ENCODE data around the gene PDE8A.

DNA sequence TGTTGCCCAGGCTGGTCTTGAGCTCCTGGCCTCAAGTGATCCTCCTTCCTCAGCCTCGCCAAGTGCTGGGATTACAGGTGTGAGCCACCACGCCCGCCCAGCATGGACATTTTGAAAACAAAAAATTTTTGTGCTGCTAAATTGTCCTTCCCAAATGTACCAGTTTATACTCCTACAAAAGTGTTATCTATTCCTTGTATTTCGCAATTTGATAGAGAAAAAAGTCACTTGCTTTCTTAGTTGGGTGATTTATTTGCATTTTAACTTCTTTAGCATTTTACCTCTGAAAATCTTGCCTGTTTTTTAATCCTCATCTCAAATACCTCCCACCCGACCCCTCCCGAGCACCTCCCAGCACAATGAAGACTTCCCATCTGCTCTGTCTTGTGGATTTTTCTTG lies 46.8 kb downstream of the PDE8A start:
- TF ChIP-seq, protein P1, sequence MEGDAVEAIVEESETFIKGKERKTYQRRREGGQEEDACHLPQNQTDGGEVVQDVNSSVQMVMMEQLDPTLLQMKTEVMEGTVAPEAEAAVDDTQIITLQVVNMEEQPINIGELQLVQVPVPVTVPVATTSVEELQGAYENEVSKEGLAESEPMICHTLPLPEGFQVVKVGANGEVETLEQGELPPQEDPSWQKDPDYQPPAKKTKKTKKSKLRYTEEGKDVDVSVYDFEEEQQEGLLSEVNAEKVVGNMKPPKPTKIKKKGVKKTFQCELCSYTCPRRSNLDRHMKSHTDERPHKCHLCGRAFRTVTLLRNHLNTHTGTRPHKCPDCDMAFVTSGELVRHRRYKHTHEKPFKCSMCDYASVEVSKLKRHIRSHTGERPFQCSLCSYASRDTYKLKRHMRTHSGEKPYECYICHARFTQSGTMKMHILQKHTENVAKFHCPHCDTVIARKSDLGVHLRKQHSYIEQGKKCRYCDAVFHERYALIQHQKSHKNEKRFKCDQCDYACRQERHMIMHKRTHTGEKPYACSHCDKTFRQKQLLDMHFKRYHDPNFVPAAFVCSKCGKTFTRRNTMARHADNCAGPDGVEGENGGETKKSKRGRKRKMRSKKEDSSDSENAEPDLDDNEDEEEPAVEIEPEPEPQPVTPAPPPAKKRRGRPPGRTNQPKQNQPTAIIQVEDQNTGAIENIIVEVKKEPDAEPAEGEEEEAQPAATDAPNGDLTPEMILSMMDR (IDR thresholded peaks at IDR 0.05) = no peak
- no peak for TF ChIP-seq EZH2 (IDR thresholded peaks at IDR 0.05; ENCODE audit: borderline replicate concordance, insufficient read depth, low read depth, low read length, poor library complexity, severe bottlenecking)

Measured in B cell (primary cell).